H1 (cell line): ENCODE measurements around the gene GALNT2. TPM values are rescaled to one million over a fixed set of nuclear protein-coding genes. Genes with fewer than 3 reads are reported as not detected.

Source experiments
- CHD1 ChIP-seq: IDR thresholded peaks from 2 replicates; pipeline ENCODE4 v1.6.1; 2012; ENCODE audit warnings: low read depth, low read length, improper control_type of control experiment
- polyA plus RNA-seq, 7 experiments: library from polyadenylated mRNA; depleted of rRNA in 3 of 7; stranded (reverse) in 5 of 7; unstranded in 2 of 7; fragments of >200 nt in 5 of 7; fragments of 200-250 nt in 2 of 7; gene quantifications; 1 replicate in 5 of 7; 2 replicates in 1 of 7; 4 replicates in 1 of 7; pipeline versions ENCODE4 v1.2.1 to v1.2.3, GENCODE V29; 2011 to 2013; ENCODE audit warnings: missing spikeins in 2 of 7, mixed read lengths in 2 of 7
- total RNA-seq: library from RNA; stranded (reverse); fragmentation: NEBNext Ultra II Directional; extraction: Animal tissue kit (Norgen Biotek cat#: 25700); gene quantifications from 2 replicates; pipeline ENCODE4 v1.2.1, GENCODE V29; 2021
- TF ChIP-seq, protein P1 (sequence below): fragments of 300-600 bp; sonication (generic); IDR thresholded peaks from 2 replicates; pipeline ENCODE4 v1.7.1; 2012; ENCODE audit warnings: low read length, moderate library complexity, mild to moderate bottlenecking, inconsistent platforms; ENCODE audit not compliant: insufficient replicate concordance
- TF ChIP-seq, protein P2 (sequence below): IDR thresholded peaks from 2 replicates; pipeline ENCODE4 v1.6.1; 2012; ENCODE audit warnings: inconsistent platforms

Gene GALNT2
- total and polyA plus RNA-seq, 2 of the 8 experiments (the other 6 are each of a cell fraction or from before 2014, with no cell fraction given) = 34.5 to 75.3 TPM

DNA sequence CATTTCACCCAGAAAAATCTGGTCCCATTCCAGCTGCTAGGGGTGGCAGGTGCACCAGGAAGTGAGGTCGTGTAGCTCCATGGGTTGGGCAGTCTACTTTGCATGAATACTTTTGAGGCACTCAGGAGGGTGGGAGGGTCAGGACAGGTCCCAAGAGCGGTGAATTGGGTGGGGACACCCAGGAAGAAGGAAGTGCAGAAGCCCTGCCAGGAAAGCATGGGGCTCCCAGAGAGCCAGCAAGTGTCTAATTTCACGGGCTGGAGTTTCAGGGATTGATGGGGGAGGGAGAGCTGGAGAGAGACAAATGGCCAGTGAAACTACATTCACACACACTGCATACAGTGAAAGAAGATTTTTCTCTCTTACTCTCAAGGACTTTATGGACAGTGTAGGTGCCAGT is 137.8 kb downstream of the GALNT2 start (continued):
- TF ChIP-seq, protein P1, sequence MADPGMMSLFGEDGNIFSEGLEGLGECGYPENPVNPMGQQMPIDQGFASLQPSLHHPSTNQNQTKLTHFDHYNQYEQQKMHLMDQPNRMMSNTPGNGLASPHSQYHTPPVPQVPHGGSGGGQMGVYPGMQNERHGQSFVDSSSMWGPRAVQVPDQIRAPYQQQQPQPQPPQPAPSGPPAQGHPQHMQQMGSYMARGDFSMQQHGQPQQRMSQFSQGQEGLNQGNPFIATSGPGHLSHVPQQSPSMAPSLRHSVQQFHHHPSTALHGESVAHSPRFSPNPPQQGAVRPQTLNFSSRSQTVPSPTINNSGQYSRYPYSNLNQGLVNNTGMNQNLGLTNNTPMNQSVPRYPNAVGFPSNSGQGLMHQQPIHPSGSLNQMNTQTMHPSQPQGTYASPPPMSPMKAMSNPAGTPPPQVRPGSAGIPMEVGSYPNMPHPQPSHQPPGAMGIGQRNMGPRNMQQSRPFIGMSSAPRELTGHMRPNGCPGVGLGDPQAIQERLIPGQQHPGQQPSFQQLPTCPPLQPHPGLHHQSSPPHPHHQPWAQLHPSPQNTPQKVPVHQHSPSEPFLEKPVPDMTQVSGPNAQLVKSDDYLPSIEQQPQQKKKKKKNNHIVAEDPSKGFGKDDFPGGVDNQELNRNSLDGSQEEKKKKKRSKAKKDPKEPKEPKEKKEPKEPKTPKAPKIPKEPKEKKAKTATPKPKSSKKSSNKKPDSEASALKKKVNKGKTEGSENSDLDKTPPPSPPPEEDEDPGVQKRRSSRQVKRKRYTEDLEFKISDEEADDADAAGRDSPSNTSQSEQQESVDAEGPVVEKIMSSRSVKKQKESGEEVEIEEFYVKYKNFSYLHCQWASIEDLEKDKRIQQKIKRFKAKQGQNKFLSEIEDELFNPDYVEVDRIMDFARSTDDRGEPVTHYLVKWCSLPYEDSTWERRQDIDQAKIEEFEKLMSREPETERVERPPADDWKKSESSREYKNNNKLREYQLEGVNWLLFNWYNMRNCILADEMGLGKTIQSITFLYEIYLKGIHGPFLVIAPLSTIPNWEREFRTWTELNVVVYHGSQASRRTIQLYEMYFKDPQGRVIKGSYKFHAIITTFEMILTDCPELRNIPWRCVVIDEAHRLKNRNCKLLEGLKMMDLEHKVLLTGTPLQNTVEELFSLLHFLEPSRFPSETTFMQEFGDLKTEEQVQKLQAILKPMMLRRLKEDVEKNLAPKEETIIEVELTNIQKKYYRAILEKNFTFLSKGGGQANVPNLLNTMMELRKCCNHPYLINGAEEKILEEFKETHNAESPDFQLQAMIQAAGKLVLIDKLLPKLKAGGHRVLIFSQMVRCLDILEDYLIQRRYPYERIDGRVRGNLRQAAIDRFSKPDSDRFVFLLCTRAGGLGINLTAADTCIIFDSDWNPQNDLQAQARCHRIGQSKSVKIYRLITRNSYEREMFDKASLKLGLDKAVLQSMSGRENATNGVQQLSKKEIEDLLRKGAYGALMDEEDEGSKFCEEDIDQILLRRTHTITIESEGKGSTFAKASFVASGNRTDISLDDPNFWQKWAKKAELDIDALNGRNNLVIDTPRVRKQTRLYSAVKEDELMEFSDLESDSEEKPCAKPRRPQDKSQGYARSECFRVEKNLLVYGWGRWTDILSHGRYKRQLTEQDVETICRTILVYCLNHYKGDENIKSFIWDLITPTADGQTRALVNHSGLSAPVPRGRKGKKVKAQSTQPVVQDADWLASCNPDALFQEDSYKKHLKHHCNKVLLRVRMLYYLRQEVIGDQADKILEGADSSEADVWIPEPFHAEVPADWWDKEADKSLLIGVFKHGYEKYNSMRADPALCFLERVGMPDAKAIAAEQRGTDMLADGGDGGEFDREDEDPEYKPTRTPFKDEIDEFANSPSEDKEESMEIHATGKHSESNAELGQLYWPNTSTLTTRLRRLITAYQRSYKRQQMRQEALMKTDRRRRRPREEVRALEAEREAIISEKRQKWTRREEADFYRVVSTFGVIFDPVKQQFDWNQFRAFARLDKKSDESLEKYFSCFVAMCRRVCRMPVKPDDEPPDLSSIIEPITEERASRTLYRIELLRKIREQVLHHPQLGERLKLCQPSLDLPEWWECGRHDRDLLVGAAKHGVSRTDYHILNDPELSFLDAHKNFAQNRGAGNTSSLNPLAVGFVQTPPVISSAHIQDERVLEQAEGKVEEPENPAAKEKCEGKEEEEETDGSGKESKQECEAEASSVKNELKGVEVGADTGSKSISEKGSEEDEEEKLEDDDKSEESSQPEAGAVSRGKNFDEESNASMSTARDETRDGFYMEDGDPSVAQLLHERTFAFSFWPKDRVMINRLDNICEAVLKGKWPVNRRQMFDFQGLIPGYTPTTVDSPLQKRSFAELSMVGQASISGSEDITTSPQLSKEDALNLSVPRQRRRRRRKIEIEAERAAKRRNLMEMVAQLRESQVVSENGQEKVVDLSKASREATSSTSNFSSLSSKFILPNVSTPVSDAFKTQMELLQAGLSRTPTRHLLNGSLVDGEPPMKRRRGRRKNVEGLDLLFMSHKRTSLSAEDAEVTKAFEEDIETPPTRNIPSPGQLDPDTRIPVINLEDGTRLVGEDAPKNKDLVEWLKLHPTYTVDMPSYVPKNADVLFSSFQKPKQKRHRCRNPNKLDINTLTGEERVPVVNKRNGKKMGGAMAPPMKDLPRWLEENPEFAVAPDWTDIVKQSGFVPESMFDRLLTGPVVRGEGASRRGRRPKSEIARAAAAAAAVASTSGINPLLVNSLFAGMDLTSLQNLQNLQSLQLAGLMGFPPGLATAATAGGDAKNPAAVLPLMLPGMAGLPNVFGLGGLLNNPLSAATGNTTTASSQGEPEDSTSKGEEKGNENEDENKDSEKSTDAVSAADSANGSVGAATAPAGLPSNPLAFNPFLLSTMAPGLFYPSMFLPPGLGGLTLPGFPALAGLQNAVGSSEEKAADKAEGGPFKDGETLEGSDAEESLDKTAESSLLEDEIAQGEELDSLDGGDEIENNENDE = no peak
- TF ChIP-seq, protein P2, sequence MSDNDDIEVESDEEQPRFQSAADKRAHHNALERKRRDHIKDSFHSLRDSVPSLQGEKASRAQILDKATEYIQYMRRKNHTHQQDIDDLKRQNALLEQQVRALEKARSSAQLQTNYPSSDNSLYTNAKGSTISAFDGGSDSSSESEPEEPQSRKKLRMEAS = no peak
- no peak for TF ChIP-seq CHD1
